LoVo (cell line): ENCODE results near the gene UST.

Source experiments
- DNase-seq: peaks from one replicate; pipeline ENCODE4 v3.0.0-alpha.2; 2016; ENCODE audit warnings: low spot score

Gene UST

GRCh38 chr6:149063468-149063867 lies 316.6 kb downstream of the UST start:
- DNase-seq, result no peak

- no peak for DNase-seq
Measured at GRCh38 chr6:149064001-149064659, 317.3 kb downstream of the UST start.

GRCh38 chr6:149064660-149065015 lies 317.8 kb downstream of the UST start:
- no peak for DNase-seq

- DNase-seq, result no peak
Measured at GRCh38 chr6:149065121-149065520, 318.3 kb downstream of the UST start.

- DNase-seq, result no peak
Measured at GRCh38 chr6:149065658-149066556, 319.1 kb downstream of the UST start.

GRCh38 chr6:149071997-149072396 lies 325.2 kb downstream of the UST start:
- no peak for DNase-seq

- no peak for DNase-seq
Measured at GRCh38 chr6:149074832-149075258, 328.0 kb downstream of the UST start.

- DNase-seq, result no peak
Measured at GRCh38 chr6:149075616-149076354, 329.0 kb downstream of the UST start.

GRCh38 chr6:149076355-149076734 lies 329.5 kb downstream of the UST start:
- DNase-seq, result no peak

GRCh38 chr6:149077208-149077607 lies 330.4 kb downstream of the UST start:
- no peak for DNase-seq

GRCh38 chr6:149078211-149078782 lies 331.5 kb downstream of the UST start:
- no peak for DNase-seq

GRCh38 chr6:149079456-149079855 lies 332.6 kb downstream of the UST start:
- no peak for DNase-seq

GRCh38 chr6:149079911-149080491 lies 333.2 kb downstream of the UST start:
- DNase-seq, result no peak

GRCh38 chr6:149080511-149080910 lies 333.7 kb downstream of the UST start:
- DNase-seq, result no peak

GRCh38 chr6:149081281-149081680 lies 334.5 kb downstream of the UST start:
- no peak for DNase-seq

- DNase-seq, result peak; percentile 66
Measured at GRCh38 chr6:149082320-149082719, 335.5 kb downstream of the UST start.

GRCh38 chr6:149084026-149084425 lies 337.2 kb downstream of the UST start:
- no peak for DNase-seq

GRCh38 chr6:149084808-149085556 lies 338.2 kb downstream of the UST start:
- DNase-seq, result no peak

GRCh38 chr6:149085557-149085938 lies 338.7 kb downstream of the UST start:
- DNase-seq, result no peak

GRCh38 chr6:149086363-149086762 lies 339.5 kb downstream of the UST start:
- DNase-seq, result no peak

GRCh38 chr6:149087898-149088297 lies 341.1 kb downstream of the UST start:
- no peak for DNase-seq
